ENCODE data around the gene CAPS. TPM values are rescaled to one million over a fixed set of nuclear protein-coding genes. Genes with fewer than 3 reads are reported as not detected.

The CAPS gene
- total RNA-seq, 1 donor from 2014 or later, result 4.1 TPM

- DNase-seq (ENCODE audit: low read depth), result peak; percentile 48
Observed at GRCh38 chr19:5891938-5892771, 21.9 kb upstream of the CAPS start.

- no peak for DNase-seq (ENCODE audit: low read depth)
Observed at GRCh38 chr19:5892772-5893275, 21.2 kb upstream of the CAPS start.

GRCh38 chr19:5893296-5893903 is 20.7 kb upstream of the CAPS start:
- no peak for DNase-seq (ENCODE audit: low read depth)

GRCh38 chr19:5893907-5894703 is 19.9 kb upstream of the CAPS start:
- DNase-seq (ENCODE audit: low read depth), result peak; percentile 47

GRCh38 chr19:5894704-5895349 is 19.2 kb upstream of the CAPS start:
- no peak for DNase-seq (ENCODE audit: low read depth)

- no peak for DNase-seq (ENCODE audit: low read depth)
Observed at GRCh38 chr19:5895409-5895808, 18.6 kb upstream of the CAPS start.

- no peak for DNase-seq (ENCODE audit: low read depth)
Observed at GRCh38 chr19:5895890-5896289, 18.2 kb upstream of the CAPS start.

GRCh38 chr19:5896365-5897076 is 17.5 kb upstream of the CAPS start:
- no peak for DNase-seq (ENCODE audit: low read depth)

GRCh38 chr19:5897189-5897969 is 16.7 kb upstream of the CAPS start:
- DNase-seq (ENCODE audit: low read depth), result no peak

GRCh38 chr19:5899728-5900526 is 14.1 kb upstream of the CAPS start:
- DNase-seq (ENCODE audit: low read depth), result no peak

GRCh38 chr19:5900976-5901375 is 13.1 kb upstream of the CAPS start:
- no peak for DNase-seq (ENCODE audit: low read depth)

GRCh38 chr19:5903056-5903623 is 10.9 kb upstream of the CAPS start:
- DNase-seq (ENCODE audit: low read depth), result peak; percentile 38

GRCh38 chr19:5903624-5904351 is 10.3 kb upstream of the CAPS start, which contains the start of gene NDUFA11:
TSS of gene NDUFA11 (minus strand) at chr19:5903790. CDS start at chr19:5903708, 82 bp downstream.
- DNase-seq (ENCODE audit: low read depth), result peak; percentile 95

GRCh38 chr19:5904352-5905113 is 9.5 kb upstream of the CAPS start, which contains the start of gene VMAC:
TSS of gene VMAC (plus strand) at chr19:5904872. CDS start at chr19:5904891, 19 bp downstream.
- peak; percentile 100 for DNase-seq (ENCODE audit: low read depth)

- no peak for DNase-seq (ENCODE audit: low read depth)
Observed at GRCh38 chr19:5905114-5905778, 8.8 kb upstream of the CAPS start.

- DNase-seq (ENCODE audit: low read depth), result no peak
Observed at GRCh38 chr19:5907241-5907640, 6.8 kb upstream of the CAPS start.

Data from myocyte (in vitro differentiated cells).